Stimulated activated CD4-positive, alpha-beta T cell treated with anti-CD3 and anti-CD28 coated beads, Interleukin-4, amount 100 ng/mL, for 48 hours (primary cell): ENCODE data around the gene P3H3.
"Not testable (repeated sequence)": the region's sequence is repeated elsewhere in the genome, so short reads cannot be mapped to it uniquely, and the experiment has no call there.

Source experiments
- DNase-seq, 2 donors: peaks; one replicate each; pipeline ENCODE4 v3.0.0-alpha.2; 2020; ENCODE audit warnings: low read depth in 2 of 2

P3H3 gene

GRCh38 chr12:6843118-6843902, 15.1 kb downstream of the P3H3 start:
- no peak for DNase-seq

GRCh38 chr12:6845395-6845794, 17.2 kb downstream of the P3H3 start:
- no peak for DNase-seq

GRCh38 chr12:6846316-6846869, 18.2 kb downstream of the P3H3 start:
- no peak for DNase-seq

- no peak for DNase-seq
Observed at GRCh38 chr12:6847676-6848075, 19.5 kb downstream of the P3H3 start.

GRCh38 chr12:6849427-6849826, 21.2 kb downstream of the P3H3 start:
- no peak for DNase-seq

GRCh38 chr12:6849976-6850560, 21.9 kb downstream of the P3H3 start:
- DNase-seq = no peak

- DNase-seq = no peak
Observed at GRCh38 chr12:6850796-6851152, 22.6 kb downstream of the P3H3 start.

GRCh38 chr12:6851153-6851920, 23.1 kb downstream of the P3H3 start, which contains the start of gene CDCA3:
Gene CDCA3 (minus strand): TSS chr12:6851286. CDS start chr12:6850952, 334 bp downstream.
- DNase-seq = peak; percentile 94 to 96

- peak; percentile 93 to 98 for DNase-seq
Observed at GRCh38 chr12:6851921-6852650, 23.9 kb downstream of the P3H3 start, which contains the start of gene USP5. Gene USP5 (plus strand): TSS chr12:6852150. CDS start chr12:6852180, 30 bp downstream.

- DNase-seq = peak; percentile 64 to 72
Observed at GRCh38 chr12:6852651-6853354, 24.6 kb downstream of the P3H3 start.

- DNase-seq = no peak
Observed at GRCh38 chr12:6853626-6854025, 25.4 kb downstream of the P3H3 start.

GRCh38 chr12:6854036-6854435, 25.8 kb downstream of the P3H3 start:
- no peak for DNase-seq

- DNase-seq = no peak
Observed at GRCh38 chr12:6855322-6855721, 27.1 kb downstream of the P3H3 start.

- no peak for DNase-seq
Observed at GRCh38 chr12:6858799-6859198, 30.6 kb downstream of the P3H3 start.

GRCh38 chr12:6860116-6860515, 31.9 kb downstream of the P3H3 start:
- DNase-seq = no peak

- DNase-seq = no peak
Observed at GRCh38 chr12:6860942-6861341, 32.7 kb downstream of the P3H3 start.

- DNase-seq = no peak
Observed at GRCh38 chr12:6861391-6861790, 33.2 kb downstream of the P3H3 start.

GRCh38 chr12:6863033-6863432, 34.8 kb downstream of the P3H3 start:
- no peak for DNase-seq

GRCh38 chr12:6863586-6864321, 35.5 kb downstream of the P3H3 start:
- no peak for DNase-seq

GRCh38 chr12:6865307-6865706, 37.1 kb downstream of the P3H3 start:
- not testable (repeated sequence) for DNase-seq
